Peyer's patch (tissue), 4 donors: ENCODE results near the gene TNP2.

Experiments used
- POLR2A ChIP-seq, 2 donors: fragments of 450-650 bp; IDR thresholded peaks; one replicate each; pipeline ENCODE4 v1.5.1; 2017; ENCODE audit warnings: antibody characterized with exemption in 2 of 2, mild to moderate bottlenecking in 2 of 2, moderate library complexity in 2 of 2
- TF ChIP-seq, protein P1 (sequence below), 6 experiments: fragments of 450-650 bp in 4 of 6; fragments of 200-600 bp in 2 of 6; sonication (generic) in 1 of 6; IDR thresholded peaks; one replicate each; pipeline ENCODE4 v1.5.1; 2017 to 2019; ENCODE audit warnings: antibody characterized with exemption in 6 of 6, mild to moderate bottlenecking in 3 of 6, moderate library complexity in 1 of 6

DNA sequence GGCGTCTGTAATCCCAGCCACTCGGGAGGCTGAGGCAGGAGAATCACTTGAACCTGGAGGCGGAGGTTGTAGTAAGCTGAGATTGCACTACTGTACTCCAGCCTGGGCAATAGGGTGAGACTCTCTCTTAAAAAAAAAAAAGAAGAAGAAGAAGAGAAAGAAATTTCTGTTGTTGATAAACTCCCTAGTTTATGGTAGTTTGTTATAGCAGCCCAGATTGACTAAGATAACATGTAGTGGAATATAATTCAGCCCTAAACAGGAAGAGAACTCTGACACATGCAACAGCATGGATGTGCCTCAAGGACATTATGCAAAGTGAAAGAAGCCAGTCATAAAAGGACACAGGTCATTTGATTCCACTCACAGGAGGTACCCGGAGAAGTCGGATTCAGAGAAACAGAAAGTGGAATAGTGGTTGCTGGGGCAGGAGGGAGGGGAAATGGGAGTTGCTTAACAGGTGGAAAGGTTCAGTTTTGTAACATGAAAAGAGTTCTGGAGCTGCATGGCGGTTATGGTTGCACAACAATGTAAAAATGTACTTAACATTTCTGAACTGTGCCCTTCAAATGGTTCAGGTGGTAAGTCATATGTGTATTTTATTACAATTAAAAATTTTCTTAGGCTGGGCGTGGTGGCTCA is 38.0 kb upstream of the TNP2 start:
- TF ChIP-seq, protein P1, sequence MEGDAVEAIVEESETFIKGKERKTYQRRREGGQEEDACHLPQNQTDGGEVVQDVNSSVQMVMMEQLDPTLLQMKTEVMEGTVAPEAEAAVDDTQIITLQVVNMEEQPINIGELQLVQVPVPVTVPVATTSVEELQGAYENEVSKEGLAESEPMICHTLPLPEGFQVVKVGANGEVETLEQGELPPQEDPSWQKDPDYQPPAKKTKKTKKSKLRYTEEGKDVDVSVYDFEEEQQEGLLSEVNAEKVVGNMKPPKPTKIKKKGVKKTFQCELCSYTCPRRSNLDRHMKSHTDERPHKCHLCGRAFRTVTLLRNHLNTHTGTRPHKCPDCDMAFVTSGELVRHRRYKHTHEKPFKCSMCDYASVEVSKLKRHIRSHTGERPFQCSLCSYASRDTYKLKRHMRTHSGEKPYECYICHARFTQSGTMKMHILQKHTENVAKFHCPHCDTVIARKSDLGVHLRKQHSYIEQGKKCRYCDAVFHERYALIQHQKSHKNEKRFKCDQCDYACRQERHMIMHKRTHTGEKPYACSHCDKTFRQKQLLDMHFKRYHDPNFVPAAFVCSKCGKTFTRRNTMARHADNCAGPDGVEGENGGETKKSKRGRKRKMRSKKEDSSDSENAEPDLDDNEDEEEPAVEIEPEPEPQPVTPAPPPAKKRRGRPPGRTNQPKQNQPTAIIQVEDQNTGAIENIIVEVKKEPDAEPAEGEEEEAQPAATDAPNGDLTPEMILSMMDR (IDR thresholded peaks at IDR 0.05): no peak
- no peak for TF ChIP-seq POLR2A (IDR thresholded peaks at IDR 0.05)
